Ovary (tissue), 3 donors: ENCODE data around the gene CREB3L1.

Experiments
- CTCF ChIP-seq, 3 donors: fragments of 450-650 bp in 2 of 3; fragments of 200-600 bp in 1 of 3; IDR thresholded peaks; one replicate each; pipeline versions ENCODE4 v1.5.1 to v1.8.0; 2016 to 2022; ENCODE audit warnings: antibody characterized with exemption in 3 of 3, mild to moderate bottlenecking in 1 of 3
- EP300 ChIP-seq: sonication (generic); formaldehyde crosslinking; IDR thresholded peaks from one replicate; pipeline ENCODE4 v1.6.1; 2017; ENCODE audit warnings: antibody characterized with exemption
- POLR2A ChIP-seq: fragments of 450-650 bp; IDR thresholded peaks from one replicate; pipeline ENCODE4 v1.6.1; 2017; ENCODE audit warnings: antibody characterized with exemption, mild to moderate bottlenecking, moderate library complexity
- donor health status: DM: no; HTN: no; CAD: no.

GRCh38 chr11:46350695-46351094 is 73.2 kb downstream of the CREB3L1 start:
- TF ChIP-seq CTCF (IDR thresholded peaks at IDR 0.05): no peak
- TF ChIP-seq POLR2A: no peak
- TF ChIP-seq EP300: no peak
